Activated CD8-positive, alpha-beta T cell treated with anti-CD3 and anti-CD28 coated beads, Interleukin-2, amount 10 ng/mL, durations not matched to agents 7 days and 5 days (primary cell): ENCODE results near the gene ERG28. TPM values are rescaled to one million over a fixed set of nuclear protein-coding genes. Genes with fewer than 3 reads are reported as not detected.
"Not testable (repeated sequence)": the region's sequence is repeated elsewhere in the genome, so short reads cannot be mapped to it uniquely, and the experiment has no call there.

Experiments
- ATAC-seq: fragments of 150-1000 bp; cut with Tn5 transposase; one replicate; pipeline ENCODE4 v1.10.0; 2021; ENCODE audit warnings: moderate library complexity
- CTCF ChIA-PET: fragments of 350-600 bp; sonication (Branson Sonifier 250); formaldehyde crosslinking; loops from one replicate; lab custom pipeline; 2021; ENCODE audit warnings: antibody characterized with exemption; lab: Charles Lee
- POLR2A ChIA-PET: fragments of 350-600 bp; sonication (Branson Sonifier 250); formaldehyde crosslinking; loops from one replicate; lab custom pipeline; 2021; ENCODE audit warnings: antibody characterized with exemption; lab: Charles Lee
- DNase-seq: peaks from one replicate; pipeline ENCODE4 v3.0.0-alpha.2; 2020
- H3K27ac Mint-ChIP-seq: one replicate; pipeline ENCODE4 v1.8.0; 2021; ENCODE audit warnings: mild to moderate bottlenecking, mixed read lengths
- H3K27me3 Mint-ChIP-seq: one replicate; pipeline ENCODE4 v1.8.0; 2021; ENCODE audit warnings: low read depth, mixed read lengths
- H3K36me3 Mint-ChIP-seq: one replicate; pipeline ENCODE4 v1.8.0; 2021; ENCODE audit warnings: low read depth, mixed read lengths
- H3K4me1 Mint-ChIP-seq: one replicate; pipeline ENCODE4 v1.8.0; 2021; ENCODE audit warnings: low read depth, mixed read lengths
- H3K4me3 Mint-ChIP-seq: one replicate; pipeline ENCODE4 v1.8.0; 2021; ENCODE audit warnings: mild to moderate bottlenecking, mixed read lengths
- H3K9me3 Mint-ChIP-seq: one replicate; pipeline ENCODE4 v1.8.0; 2022; ENCODE audit warnings: mixed read lengths; ENCODE audit not compliant: insufficient read depth
- total RNA-seq, 2 experiments: library from RNA; stranded (reverse); gene quantifications; one replicate each; pipeline ENCODE4 v1.2.3, GENCODE V29; 2021

Gene ERG28
- total RNA-seq: 10 to 100 TPM; 19.0 to 19.2 TPM

- POLR2A ChIA-PET: interaction anchor here (0.6 to 1.2 kb wide), 7 partner anchors 30 to 491 kb away, joined by 3 to 4 read pairs (median 3); partner anchors contain the start of genes BATF, GPATCH2L and TGFB3
- peak; percentile 99 for ATAC-seq
- peak within 1 kb of the TSS; percentile 96 for H3K27ac Mint-ChIP-seq
- H3K36me3 Mint-ChIP-seq: peaks cover 22% of the 10 kb centered on the region
- H3K27me3 Mint-ChIP-seq: no peaks in the 10 kb centered on the region
- CTCF ChIA-PET: interaction anchor here (0.6 to 12.7 kb wide), 9 partner anchors 19 to 519 kb away, joined by 3 to 255 read pairs (median 4); partner anchors contain the start of gene FLVCR2
- H3K4me3 Mint-ChIP-seq: peak within 1 kb of the TSS; percentile 100
- H3K4me1 Mint-ChIP-seq: peaks cover 28% of the 10 kb centered on the region
- no peaks in the 10 kb centered on the region for H3K9me3 Mint-ChIP-seq
- peak; percentile 98 for DNase-seq
Measured at GRCh38 chr14:75660630-75661498, at the start of gene ERG28, which contains the start of gene TTLL5. ERG28 (minus strand) TSS chr14:75660876; CDS start chr14:75657502, 3,374 bp downstream. TTLL5 (plus strand) TSS chr14:75661246; CDS start chr14:75663150, 1,904 bp downstream.

GRCh38 chr14:75709207-75709812 lies 48.6 kb upstream of the ERG28 start:
- CTCF ChIA-PET: interaction anchor here (0.7 to 8.2 kb wide), 47 partner anchors 8 to 463 kb away, joined by 3 to 202 read pairs (median 5); partner anchors contain the start of genes ERG28, IFT43, TGFB3 and TTLL5
- ATAC-seq (peak; percentile 86), DNase-seq (peak; percentile 78)
- H3K27ac Mint-ChIP-seq: no peak overlapping the region
- no peaks in the 10 kb centered on the region for H3K4me1 Mint-ChIP-seq
- no peaks in the 10 kb centered on the region for H3K9me3 Mint-ChIP-seq
- POLR2A ChIA-PET: interaction anchor here (1.0 kb wide), 1 partner anchor 273 kb away, joined by 3 read pairs; no protein-coding TSS in a partner anchor
- H3K4me3 Mint-ChIP-seq: no peak overlapping the region
- peaks cover 12% of the 10 kb centered on the region for H3K36me3 Mint-ChIP-seq
- H3K27me3 Mint-ChIP-seq: no peaks in the 10 kb centered on the region

- no peak for DNase-seq
- ChIA-PET POLR2A (no interaction called here), CTCF (interaction anchor here (0.6 to 1.3 kb wide), 2 partner anchors 202 to 942 kb away, joined by 3 read pairs; no protein-coding TSS in a partner anchor)
- H3K36me3 Mint-ChIP-seq: peaks cover 27% of the 10 kb centered on the region
- H3K9me3 Mint-ChIP-seq: no peaks in the 10 kb centered on the region
- H3K27me3 Mint-ChIP-seq: no peaks in the 10 kb centered on the region
- ATAC-seq: no peak
- H3K4me3 Mint-ChIP-seq: no peak overlapping the region
- no peaks in the 10 kb centered on the region for H3K4me1 Mint-ChIP-seq
- H3K27ac Mint-ChIP-seq: no peak overlapping the region
Measured at GRCh38 chr14:75705014-75705413, 44.3 kb upstream of the ERG28 start.

GRCh38 chr14:75703467-75703866 lies 42.8 kb upstream of the ERG28 start:
- Mint-ChIP-seq H3K4me3 (no peak overlapping the region), H3K36me3 (peaks cover 31% of the 10 kb centered on the region), H3K27ac (no peak overlapping the region), H3K9me3 (no peaks in the 10 kb centered on the region), H3K4me1 (no peaks in the 10 kb centered on the region), H3K27me3 (no peaks in the 10 kb centered on the region)
- DNase-seq (no peak), ATAC-seq (no peak)
- ChIA-PET CTCF (interaction anchor here (0.9 to 2.6 kb wide), 4 partner anchors 203 to 283 kb away, joined by 3 to 7 read pairs (median 3); partner anchors contain the start of gene IFT43), POLR2A (no interaction called here)

GRCh38 chr14:75702616-75703261 lies 42.1 kb upstream of the ERG28 start:
- Mint-ChIP-seq H3K27me3 (no peaks in the 10 kb centered on the region), H3K27ac (no peak overlapping the region), H3K4me1 (no peaks in the 10 kb centered on the region), H3K4me3 (no peak overlapping the region), H3K36me3 (peaks cover 29% of the 10 kb centered on the region), H3K9me3 (no peaks in the 10 kb centered on the region)
- ChIA-PET POLR2A (interaction anchor here (0.6 kb wide), 1 partner anchor 112 kb away, joined by 3 read pairs; no protein-coding TSS in a partner anchor), CTCF (interaction anchor here (0.8 to 2.6 kb wide), 6 partner anchors 13 to 280 kb away, joined by 3 to 7 read pairs (median 4); no protein-coding TSS in a partner anchor)
- no peak for DNase-seq
- no peak for ATAC-seq

GRCh38 chr14:75702122-75702521 lies 41.4 kb upstream of the ERG28 start:
- ChIA-PET CTCF (interaction anchor here (0.8 to 2.6 kb wide), 7 partner anchors 9 to 281 kb away, joined by 3 to 7 read pairs (median 4); no protein-coding TSS in a partner anchor), POLR2A (interaction anchor here (0.6 kb wide), 1 partner anchor 113 kb away, joined by 3 read pairs; no protein-coding TSS in a partner anchor)
- Mint-ChIP-seq H3K36me3 (peaks cover 28% of the 10 kb centered on the region), H3K27me3 (no peaks in the 10 kb centered on the region), H3K4me3 (no peak overlapping the region), H3K27ac (no peak overlapping the region), H3K4me1 (no peaks in the 10 kb centered on the region), H3K9me3 (no peaks in the 10 kb centered on the region)
- ATAC-seq: no peak
- DNase-seq: no peak

- H3K27me3 Mint-ChIP-seq: no peaks in the 10 kb centered on the region
- no peak overlapping the region for H3K4me3 Mint-ChIP-seq
- H3K9me3 Mint-ChIP-seq: no peaks in the 10 kb centered on the region
- ATAC-seq (no peak), DNase-seq (no peak)
- H3K36me3 Mint-ChIP-seq: peaks cover 32% of the 10 kb centered on the region
- no peak overlapping the region for H3K27ac Mint-ChIP-seq
- no peaks in the 10 kb centered on the region for H3K4me1 Mint-ChIP-seq
- CTCF ChIA-PET: interaction anchor here (1.4 kb wide), 1 partner anchor 9 kb away, joined by 6 read pairs; no protein-coding TSS in a partner anchor
- POLR2A ChIA-PET: no interaction called here
Measured at GRCh38 chr14:75700295-75700694, 39.6 kb upstream of the ERG28 start.

- Mint-ChIP-seq H3K4me3 (no peak overlapping the region), H3K27ac (no peak overlapping the region), H3K9me3 (no peaks in the 10 kb centered on the region), H3K4me1 (no peaks in the 10 kb centered on the region), H3K27me3 (no peaks in the 10 kb centered on the region), H3K36me3 (peaks cover 42% of the 10 kb centered on the region)
- POLR2A ChIA-PET: no interaction called here
- DNase-seq (no peak), ATAC-seq (no peak)
- CTCF ChIA-PET: interaction anchor here (1.4 kb wide), 1 partner anchor 10 kb away, joined by 6 read pairs; no protein-coding TSS in a partner anchor
Measured at GRCh38 chr14:75699331-75699730, 38.7 kb upstream of the ERG28 start.

GRCh38 chr14:75697918-75698317 lies 37.2 kb upstream of the ERG28 start:
- DNase-seq (no peak), ATAC-seq (no peak)
- Mint-ChIP-seq H3K27me3 (no peaks in the 10 kb centered on the region), H3K27ac (no peak overlapping the region), H3K9me3 (no peaks in the 10 kb centered on the region), H3K4me1 (no peaks in the 10 kb centered on the region), H3K36me3 (peaks cover 49% of the 10 kb centered on the region), H3K4me3 (no peak overlapping the region)
- ChIA-PET POLR2A (no interaction called here), CTCF (interaction anchor here (1.0 to 1.3 kb wide), 2 partner anchors 11 to 13 kb away, joined by 4 to 7 read pairs; no protein-coding TSS in a partner anchor)

GRCh38 chr14:75697386-75697785 lies 36.7 kb upstream of the ERG28 start:
- no peaks in the 10 kb centered on the region for H3K9me3 Mint-ChIP-seq
- ChIA-PET POLR2A (no interaction called here), CTCF (interaction anchor here (1.2 kb wide), 1 partner anchor 12 kb away, joined by 4 read pairs; no protein-coding TSS in a partner anchor)
- H3K4me1 Mint-ChIP-seq: no peaks in the 10 kb centered on the region
- ATAC-seq: no peak
- H3K27ac Mint-ChIP-seq: no peak overlapping the region
- H3K36me3 Mint-ChIP-seq: peaks cover 54% of the 10 kb centered on the region
- no peak overlapping the region for H3K4me3 Mint-ChIP-seq
- no peak for DNase-seq
- H3K27me3 Mint-ChIP-seq: no peaks in the 10 kb centered on the region

- H3K27me3 Mint-ChIP-seq, CTCF ChIA-PET, DNase-seq, ATAC-seq, H3K27ac Mint-ChIP-seq, POLR2A ChIA-PET, H3K4me3 Mint-ChIP-seq, H3K4me1 Mint-ChIP-seq, H3K9me3 Mint-ChIP-seq: not testable (repeated sequence)
- peaks cover 51% of the 10 kb centered on the region for H3K36me3 Mint-ChIP-seq
Measured at GRCh38 chr14:75695025-75695424, 34.3 kb upstream of the ERG28 start.
